Psoas muscle (tissue), 8 donors: ENCODE data around the gene BRME1. TPM values are rescaled to one million over a fixed set of nuclear protein-coding genes. Genes with fewer than 3 reads are reported as not detected.
A peak's percentile ranks its signal among the peaks of the same experiment; 100 is the strongest.

Experiments used
- ATAC-seq, 4 donors: fragments of 200-7000 bp; cut with Tn5 transposase; one replicate each; pipeline ENCODE4 v1.9.1; 2020; ENCODE audit warnings: moderate library complexity in 3 of 4, mild to moderate bottlenecking in 2 of 4
- DNase-seq, 2 donors: peaks; one replicate each; pipeline ENCODE4 v3.0.0-alpha.2; 2020
- H3K27ac ChIP-seq: fragments of 200-600 bp; one replicate; pipeline ENCODE4 v1.8.0; 2022
- H3K27me3 ChIP-seq, 3 donors: fragments of 200-600 bp in 1 of 3; one replicate each; pipeline versions ENCODE4 v1.6.1 to v1.8.0; 2013 to 2022; ENCODE audit warnings: low read length in 2 of 3, mild to moderate bottlenecking in 2 of 3, moderate library complexity in 1 of 3; ENCODE audit not compliant: insufficient read depth in 3 of 3
- H3K36me3 ChIP-seq, 2 donors: fragments of 200-600 bp in 1 of 2; one replicate each; pipeline versions ENCODE4 v1.6.1 to v1.8.0; 2013 to 2022; ENCODE audit warnings: low read depth in 1 of 2, mild to moderate bottlenecking in 1 of 2, moderate library complexity in 1 of 2; ENCODE audit not compliant: insufficient read depth in 1 of 2
- H3K4me1 ChIP-seq: fragments of 200-600 bp; one replicate; pipeline ENCODE4 v1.8.0; 2022
- H3K4me3 ChIP-seq: fragments of 200-600 bp; one replicate; pipeline ENCODE4 v1.8.0; 2022; ENCODE audit warnings: mild to moderate bottlenecking
- H3K9me3 ChIP-seq: fragments of 200-600 bp; one replicate; pipeline ENCODE4 v1.8.0; 2022
- CTCF ChIP-seq: fragments of 200-600 bp; IDR thresholded peaks from one replicate; pipeline ENCODE4 v1.8.0; 2022; ENCODE audit warnings: antibody characterized with exemption
- WGBS, 3 donors: extraction: QIAGEN DNeasy Blood & Tissue Kit; methylation state at CpG; one replicate each; pipeline versions ENCODE4 v1.1.6 to v1.1.7; 2013; 5-methylcytosine and 5-hydroxymethylcytosine counted together
- intact Hi-C, 2 donors: fragments of 100-400 bp; cut with DNase I; formaldehyde crosslinking; loops; one replicate each; pipeline versions ENCODE4 v1.11.0 to v1.14.2; 2022
- polyA plus RNA-seq, 3 donors: library from polyadenylated mRNA; stranded (reverse); fragments of 200-250 nt; gene quantifications; one replicate each; pipeline ENCODE4 v1.2.3, GENCODE V29; 2013
- total RNA-seq, 4 donors: library from RNA; stranded (reverse); fragmentation: NEBNext Ultra II Directional in 2 of 4; extraction: Animal tissue kit (Norgen Biotek cat#: 25700) in 2 of 4; gene quantifications; one replicate each; pipeline versions ENCODE4 v1.2.1 to v1.2.4, GENCODE V29; 2021 to 2023
- donor health status: healthy with polysubstance abuse.
- donor health status: DM: no; HTN: no; CAD: no; lungs with moderate emphysema.
- donor health status: Bipolar disorder and iron deficiency.
- donor health status: healthy.
- donor health status: DM: yes; HTN: yes; CAD: no.
- donor health status: DM: no; HTN: no; CAD: no.
- donor health status: DM: no; HTN: no; CAD: no.
- donor health status: DM: yes; HTN: yes; CAD: no.

The BRME1 gene
- total and polyA plus RNA-seq, 7 donors, result 0.27 to 2.5 (median 1.1) TPM

GRCh38 chr19:13834244-13835069 lies 71.5 kb downstream of the BRME1 start:
- peaks cover 0 to 57% of the 10 kb centered on the region in 2 donors for H3K36me3 ChIP-seq
- intact Hi-C loops, result loop anchor here (5.0 kb wide), 1 partner anchor 37 kb away; the partner anchor contains the start of gene ZSWIM4 (in 2 of the 2)
- H3K27me3 ChIP-seq, result no peaks in the 10 kb centered on the region
- H3K27ac ChIP-seq, result peak overlapping the region; percentile 100
- peak overlapping the region; percentile 5 for H3K4me3 ChIP-seq
- ATAC-seq (no peak), DNase-seq (no peak)
- WGBS, 3 donors, result 61 to 69% (median 66%) methylated on average over 14 of the region's 14 CpGs
- H3K9me3 ChIP-seq, result no peaks in the 10 kb centered on the region
- TF ChIP-seq CTCF, result no peak
- H3K4me1 ChIP-seq, result peaks cover 44% of the 10 kb centered on the region

- Histone ChIP-seq H3K9me3 (no peaks in the 10 kb centered on the region), H3K36me3 (peaks cover 0 to 58% of the 10 kb centered on the region in 2 donors), H3K27me3 (no peaks in the 10 kb centered on the region), H3K4me1 (peaks cover 43% of the 10 kb centered on the region), H3K4me3 (peak overlapping the region; percentile 5), H3K27ac (peak overlapping the region; percentile 100)
- peak; percentile 82 to 87 (median 84) for ATAC-seq
- peak; percentile 42 for TF ChIP-seq CTCF
- peak; percentile 98 for DNase-seq
- intact Hi-C loops, result loop anchor here (5.0 kb wide), 1 partner anchor 36 kb away; the partner anchor contains the start of gene ZSWIM4 (in 2 of the 2)
- WGBS, 3 donors, result 8 to 10% (median 10%) methylated on average over 53 to 59 of the region's 59 CpGs
Measured at GRCh38 chr19:13833330-13834243, 72.3 kb downstream of the BRME1 start.

Other genes starting within 250 kb of the BRME1 start
- 10 to 100 TPM in 2 of 4 donors, 1 to 10 TPM in 2; 6.4 to 11.0 (median 9.3) TPM for gene MRI1, start 141.6 kb downstream of the BRME1 start, total RNA-seq
- gene MRI1, start 141.6 kb downstream of the BRME1 start, polyA plus RNA-seq, result 10 to 100 TPM in 1 of 3 donors, 1 to 10 TPM in 2; 9.4 to 11.2 (median 9.6) TPM
- 100 to 1,000 TPM in 2 of 4 donors, 10 to 100 TPM in 2; 88.9 to 109 (median 95.5) TPM for gene C19orf53, start 131.7 kb downstream of the BRME1 start, total RNA-seq
- gene C19orf53, start 131.7 kb downstream of the BRME1 start, polyA plus RNA-seq, result 100 to 1,000 TPM; 147 to 196 (median 195) TPM
- 1 to 10 TPM; 3.3 to 7.8 (median 4.4) TPM for gene ZSWIM4, start 110.7 kb downstream of the BRME1 start, total RNA-seq
- gene ZSWIM4, start 110.7 kb downstream of the BRME1 start, polyA plus RNA-seq, result 1 to 10 TPM in 2 of 3 donors, under 1 TPM in 1; 0.77 to 3.9 (median 1.6) TPM
- gene NANOS3, start 29.0 kb downstream of the BRME1 start, total RNA-seq, result not detected
- not detected for gene NANOS3, start 29.0 kb downstream of the BRME1 start, polyA plus RNA-seq
- gene CC2D1A, start 84 bp upstream of the BRME1 start, total RNA-seq, result 10 to 100 TPM; 21.1 to 26.1 (median 24.6) TPM
- 10 to 100 TPM; 20.1 to 31.7 (median 23.1) TPM for gene CC2D1A, start 84 bp upstream of the BRME1 start, polyA plus RNA-seq
- gene PODNL1, start 32.3 kb upstream of the BRME1 start, total RNA-seq, result 1 to 10 TPM in 1 of 4 donors, under 1 TPM in 3; 0.18 to 1.3 (median 0.39) TPM
- 1 to 10 TPM in 1 of 3 donors, under 1 TPM in 2; 0.07 to 1.3 (median 0.25) TPM for gene PODNL1, start 32.3 kb upstream of the BRME1 start, polyA plus RNA-seq
- gene DCAF15, start 46.4 kb upstream of the BRME1 start, total RNA-seq, result 10 to 100 TPM in 3 of 4 donors, 1 to 10 TPM in 1; 9.2 to 25.3 (median 16.0) TPM
- gene DCAF15, start 46.4 kb upstream of the BRME1 start, polyA plus RNA-seq, result 10 to 100 TPM; 13.8 to 24.5 (median 16.6) TPM
- gene RFX1, start 100.2 kb upstream of the BRME1 start, total RNA-seq, result 10 to 100 TPM in 1 of 4 donors, 1 to 10 TPM in 3; 5.9 to 10.1 (median 7.8) TPM
- gene RFX1, start 100.2 kb upstream of the BRME1 start, polyA plus RNA-seq, result 1 to 10 TPM; 2.9 to 6.4 (median 5.1) TPM
- not detected for gene RLN3, start 122.0 kb upstream of the BRME1 start, total RNA-seq
- not detected for gene RLN3, start 122.0 kb upstream of the BRME1 start, polyA plus RNA-seq
- 1 to 10 TPM; 2.3 to 3.7 (median 2.9) TPM for gene IL27RA, start 125.6 kb upstream of the BRME1 start, total RNA-seq
- 1 to 10 TPM; 1.5 to 3.2 (median 2.5) TPM for gene IL27RA, start 125.6 kb upstream of the BRME1 start, polyA plus RNA-seq
- gene PALM3, start 156.0 kb upstream of the BRME1 start, total RNA-seq, result not detected
- under 1 TPM in 2 of 3 donors, not detected in 1; 0.04 to 0.05 TPM for gene PALM3, start 156.0 kb upstream of the BRME1 start, polyA plus RNA-seq
- gene MISP3, start 166.7 kb upstream of the BRME1 start, total RNA-seq, result 1 to 10 TPM; 2.0 to 6.3 (median 2.9) TPM
- 10 to 100 TPM in 1 of 3 donors, 1 to 10 TPM in 2; 1.8 to 15.4 (median 2.1) TPM for gene MISP3, start 166.7 kb upstream of the BRME1 start, polyA plus RNA-seq
- not detected for gene C19orf67, start 179.7 kb upstream of the BRME1 start, total RNA-seq
- gene C19orf67, start 179.7 kb upstream of the BRME1 start, polyA plus RNA-seq, result not detected
- 10 to 100 TPM; 27.3 to 54.4 (median 39.6) TPM for gene SAMD1, start 184.6 kb upstream of the BRME1 start, total RNA-seq
- 10 to 100 TPM; 39.9 to 99.9 (median 60.4) TPM for gene SAMD1, start 184.6 kb upstream of the BRME1 start, polyA plus RNA-seq
- 100 to 1,000 TPM; 209 to 509 (median 312) TPM for gene PRKACA, start 211.6 kb upstream of the BRME1 start, total RNA-seq
- 100 to 1,000 TPM in 2 of 3 donors, 10 to 100 TPM in 1; 99.3 to 208 (median 135) TPM for gene PRKACA, start 211.6 kb upstream of the BRME1 start, polyA plus RNA-seq
- 1 to 10 TPM in 1 of 4 donors, under 1 TPM in 2, not detected in 1; 0.63 to 6.0 (median 0.84) TPM for gene ASF1B, start 230.5 kb upstream of the BRME1 start, total RNA-seq
- gene ASF1B, start 230.5 kb upstream of the BRME1 start, polyA plus RNA-seq, result 1 to 10 TPM in 2 of 3 donors, under 1 TPM in 1; 0.20 to 1.2 (median 1.0) TPM